Middle frontal gyrus (tissue), 1 donor: ENCODE measurements around the gene SMARCA5.

Source experiments
- DNase-seq: peaks from one replicate; pipeline ENCODE4 v3.0.0-alpha.2; 2015; ENCODE audit warnings: low spot score; ENCODE audit errors: extremely low spot score

The SMARCA5 gene

DNA sequence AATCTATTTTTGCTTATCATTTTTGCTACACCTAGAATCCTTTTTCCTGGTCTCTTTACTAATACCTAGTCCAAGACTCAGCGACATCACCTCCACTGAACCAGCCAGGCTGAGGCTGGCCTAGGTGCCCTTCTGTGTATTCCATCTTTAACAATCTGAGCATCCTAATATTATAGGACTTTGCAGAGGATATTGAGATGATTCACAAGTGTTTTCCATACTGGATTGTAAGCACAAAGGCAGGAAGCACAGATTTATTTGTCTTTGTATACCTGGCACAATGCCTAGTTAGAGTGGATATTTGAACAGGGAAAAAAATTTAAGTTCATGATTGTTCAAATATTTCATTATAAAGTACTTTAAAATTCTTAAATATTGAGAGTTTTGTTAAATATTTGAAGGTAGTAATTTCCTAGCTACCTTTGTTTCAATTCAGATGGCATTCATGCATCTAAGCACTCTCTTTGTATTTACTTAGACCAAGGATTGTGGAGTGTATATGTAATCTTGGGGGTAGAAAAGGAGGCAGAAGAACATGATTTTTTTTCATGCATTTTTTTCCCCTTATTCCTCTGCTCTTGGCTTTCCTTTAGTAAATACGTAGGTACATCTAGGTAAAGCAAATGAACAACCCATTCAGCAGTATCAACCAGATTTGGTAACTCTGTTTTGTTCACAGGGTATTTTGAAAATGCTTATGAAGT is 18.4 kb downstream of the SMARCA5 start:
- no peak for DNase-seq

DNA sequence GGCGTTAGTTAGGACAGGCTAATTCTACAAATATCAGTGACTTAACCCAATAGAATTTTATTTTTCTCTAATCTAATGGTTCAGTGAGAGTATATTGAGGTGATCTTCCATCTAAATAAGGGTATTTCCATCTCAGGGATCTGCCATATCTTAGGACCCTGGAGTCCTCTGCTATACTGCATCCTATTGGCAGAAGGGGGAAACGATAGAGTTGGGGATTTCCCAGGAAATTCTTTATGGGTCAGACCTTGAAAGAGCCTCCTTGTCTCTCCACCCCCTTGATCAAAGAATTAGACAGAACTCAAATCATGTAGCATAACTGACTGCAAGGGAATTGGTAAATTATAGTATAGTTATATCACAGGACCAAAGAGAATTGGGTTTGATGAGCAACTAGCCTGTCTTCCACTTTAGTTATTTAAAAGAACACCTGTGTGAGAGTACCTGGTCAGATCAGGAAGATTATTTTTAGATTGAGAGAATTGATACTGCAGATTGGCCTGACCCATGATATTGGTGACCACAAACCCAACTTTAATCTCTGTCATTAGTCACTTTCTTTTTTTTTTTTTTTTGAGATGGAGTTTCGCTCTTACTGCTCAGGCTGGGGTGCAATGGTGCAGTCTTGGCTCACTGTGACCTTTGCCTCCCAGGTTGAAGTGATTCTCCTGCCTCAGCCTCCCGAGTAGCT is 25.6 kb downstream of the SMARCA5 start:
- DNase-seq = no peak

GRCh38 chr4:143539670-143540023 is 26.1 kb downstream of the SMARCA5 start:
- no peak for DNase-seq

DNA sequence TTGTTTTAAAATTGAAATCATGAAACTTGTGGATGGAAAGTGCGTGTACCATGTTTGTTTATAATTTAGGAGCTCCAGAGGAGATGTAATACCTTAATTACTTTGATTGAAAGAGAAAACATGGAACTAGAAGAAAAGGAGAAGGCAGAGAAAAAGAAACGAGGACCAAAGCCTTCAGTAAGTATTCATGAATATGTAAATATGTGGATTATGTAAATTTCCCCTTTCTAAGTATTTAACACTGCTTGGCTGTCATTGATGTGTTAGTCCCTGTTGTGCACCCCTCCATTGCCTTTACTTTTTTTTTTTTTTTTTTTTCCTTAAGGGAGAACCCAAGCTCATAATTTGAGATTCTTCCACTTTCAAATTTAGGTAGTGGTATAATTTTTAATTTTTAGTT is 36.4 kb downstream of the SMARCA5 start:
- DNase-seq = no peak

DNA sequence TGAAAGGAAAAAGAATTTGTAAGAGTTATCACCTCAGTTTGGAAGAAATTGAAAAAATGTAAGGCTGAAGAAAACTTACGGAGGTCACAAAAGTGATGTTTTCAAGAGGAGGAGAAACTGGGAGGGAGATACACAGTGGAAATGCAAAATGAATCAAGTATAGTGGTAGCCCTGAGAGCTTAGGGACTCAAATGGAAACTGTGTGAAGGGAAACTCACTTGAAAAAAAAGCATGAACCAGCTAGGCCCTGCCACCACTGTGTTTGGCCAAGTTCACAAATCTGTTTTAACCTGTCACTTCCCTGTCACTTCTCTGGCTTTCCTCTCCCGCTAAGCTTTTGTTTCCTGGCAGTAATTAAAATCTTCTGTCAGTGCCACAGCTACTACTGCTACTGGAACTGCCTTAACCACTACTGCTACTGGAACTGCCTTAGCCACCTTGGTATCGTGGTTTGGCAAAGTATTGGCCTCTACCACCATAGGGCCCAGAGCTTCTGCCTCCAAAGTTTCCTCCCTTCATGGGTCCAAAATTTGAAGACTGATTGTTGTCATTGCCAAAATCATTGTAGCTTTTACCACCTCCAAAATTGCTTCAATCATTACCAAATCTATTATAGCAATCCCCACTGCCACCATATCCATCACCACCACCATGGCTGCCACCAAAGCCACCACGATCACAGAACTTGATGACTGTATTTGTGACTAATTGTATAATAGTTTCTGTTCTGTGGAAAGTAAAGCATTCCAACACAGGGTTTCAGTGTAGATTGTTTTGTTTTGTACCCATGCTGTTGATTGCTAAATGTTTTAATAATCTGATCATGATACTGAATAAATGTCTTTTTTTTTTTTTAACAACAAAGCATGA is 41.5 kb downstream of the SMARCA5 start:
- no peak for DNase-seq

- no peak for DNase-seq
These were observed 42.2 kb downstream of the SMARCA5 start for GRCh38 chr4:143555676-143556075.

- DNase-seq = no peak
These were observed 44.8 kb downstream of the SMARCA5 start for GRCh38 chr4:143558286-143558685.

DNA sequence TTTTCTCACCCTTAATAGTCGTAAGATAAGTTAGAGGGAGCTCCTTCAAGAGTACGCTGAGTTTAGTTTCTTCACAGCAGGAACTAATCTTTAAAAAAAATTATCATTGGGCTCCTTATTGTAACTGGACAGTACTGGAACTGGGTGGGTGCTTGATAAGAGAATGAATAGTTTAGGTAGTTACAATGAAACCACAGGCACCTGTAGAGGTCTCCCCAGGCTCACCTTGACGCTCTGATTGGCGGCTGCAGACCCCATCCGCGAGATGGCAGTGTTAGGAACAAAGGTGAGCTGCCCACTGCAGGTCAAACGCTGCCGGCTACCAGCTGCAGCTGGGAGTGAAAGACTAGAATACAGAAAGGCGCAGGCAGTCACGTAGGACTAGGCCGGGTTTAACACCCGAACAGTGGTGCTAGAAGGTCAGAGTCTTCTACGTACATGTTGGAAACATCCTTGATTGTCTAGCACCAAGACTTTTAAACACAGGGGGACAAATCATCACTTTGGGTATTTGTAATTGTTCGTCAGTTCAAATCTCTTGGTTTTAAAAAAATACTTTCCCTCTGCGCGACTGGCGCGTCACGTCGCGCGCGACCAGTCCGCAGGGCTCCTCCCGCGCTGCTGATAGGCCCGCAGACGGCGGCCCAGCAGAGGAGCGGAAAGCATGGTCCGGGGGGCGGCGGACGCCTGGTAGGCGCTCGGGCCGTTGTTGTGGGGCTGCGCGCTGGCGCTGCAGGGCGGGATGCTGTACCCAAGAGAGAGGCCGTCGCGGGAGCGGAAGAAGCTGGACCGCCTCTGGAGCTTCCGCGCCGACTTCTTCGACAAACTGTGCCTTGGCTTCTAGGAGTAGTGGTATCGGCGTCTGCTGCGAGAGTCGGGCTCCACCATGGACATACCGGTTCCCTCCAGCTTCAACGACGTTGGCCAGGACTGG is 45.6 kb downstream of the SMARCA5 start:
- peak; percentile 25 for DNase-seq

GRCh38 chr4:143559757-143560147 is 46.2 kb downstream of the SMARCA5 start:
- DNase-seq = no peak

- DNase-seq = no peak
These were observed 51.0 kb downstream of the SMARCA5 start for GRCh38 chr4:143564472-143564871.

GRCh38 chr4:143575331-143575730 is 61.8 kb downstream of the SMARCA5 start:
- DNase-seq = no peak

GRCh38 chr4:143581331-143581946 is 67.9 kb downstream of the SMARCA5 start:
- DNase-seq = no peak

DNA sequence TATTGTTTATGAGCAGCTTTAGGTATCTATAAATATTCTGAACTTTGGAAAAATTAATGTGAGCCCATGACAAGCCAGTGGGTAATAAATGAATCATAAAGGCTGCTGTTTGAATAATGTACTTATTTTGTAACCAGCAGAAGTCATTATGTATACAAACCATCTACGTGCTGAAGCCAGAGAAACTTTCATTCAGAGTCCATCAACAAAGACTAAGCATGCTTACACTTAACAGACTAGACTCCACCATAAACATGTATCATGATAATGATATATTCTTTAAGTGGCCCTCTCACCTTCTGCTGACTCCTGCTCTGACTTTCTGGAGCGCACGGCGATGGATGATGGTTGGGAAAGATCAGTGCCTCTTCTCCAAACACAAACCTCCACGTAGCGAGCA is 72.0 kb downstream of the SMARCA5 start:
- DNase-seq = no peak

GRCh38 chr4:143586080-143586479 is 72.6 kb downstream of the SMARCA5 start:
- no peak for DNase-seq

DNA sequence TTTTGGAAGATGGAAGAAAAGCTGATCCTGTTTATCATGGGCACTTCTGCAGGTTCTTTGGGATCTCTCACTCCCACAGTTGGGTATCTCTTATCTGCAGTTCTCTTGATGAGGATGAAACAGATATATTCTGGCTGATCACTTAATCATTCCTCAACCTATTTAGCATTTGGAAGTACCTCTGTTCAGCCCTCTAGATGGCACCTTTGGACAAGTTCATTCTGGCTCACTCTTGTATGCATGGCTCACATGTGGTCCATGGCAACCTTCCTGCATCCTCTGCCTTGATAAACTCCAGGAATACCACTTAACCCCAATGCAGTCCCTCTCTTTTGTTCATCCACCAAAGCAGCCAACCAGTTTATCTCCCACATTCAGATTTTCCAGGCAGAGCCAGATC is 74.2 kb downstream of the SMARCA5 start:
- no peak for DNase-seq

- no peak for DNase-seq
These were observed 83.8 kb downstream of the SMARCA5 start for GRCh38 chr4:143597276-143597675.

- no peak for DNase-seq
These were observed 85.3 kb downstream of the SMARCA5 start for GRCh38 chr4:143598816-143599215.

- no peak for DNase-seq
These were observed 86.3 kb downstream of the SMARCA5 start for GRCh38 chr4:143599827-143600226.

DNA sequence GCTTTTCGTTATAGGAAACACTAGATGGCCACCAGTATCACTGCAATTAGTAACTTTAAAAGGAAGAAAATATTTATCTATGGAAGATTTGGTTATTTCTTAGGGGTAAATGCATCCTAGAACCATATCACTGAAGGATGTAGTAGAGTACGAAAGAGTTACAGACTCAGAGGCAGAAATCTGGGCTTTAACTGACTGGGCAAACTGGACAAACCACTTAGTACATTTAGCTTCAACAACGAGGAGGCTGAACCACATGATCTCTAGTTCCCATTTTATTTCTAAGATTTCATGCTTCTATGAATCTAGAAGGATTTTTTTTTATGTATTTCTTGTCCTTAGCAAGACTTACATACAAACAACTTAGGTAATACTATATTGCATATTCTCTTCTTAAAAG is 93.0 kb downstream of the SMARCA5 start:
- DNase-seq = no peak
